Glutamatergic neuron (in vitro differentiated cells): ENCODE measurements around the gene ZFC3H1. TPM values are rescaled to one million over a fixed set of nuclear protein-coding genes. Genes with fewer than 3 reads are reported as not detected.

Experiments used
- DNase-seq: peaks from one replicate; pipeline ENCODE4 v3.0.0; 2022
- H3K27ac Mint-ChIP-seq: one replicate; pipeline ENCODE4 v1.8.0; 2020; ENCODE audit warnings: mild to moderate bottlenecking, mixed read lengths, inconsistent platforms; ENCODE audit not compliant: unreplicated experiment
- H3K27me3 Mint-ChIP-seq: one replicate; pipeline ENCODE4 v1.8.0; 2020; ENCODE audit warnings: mild to moderate bottlenecking, moderate library complexity, mixed read lengths, inconsistent platforms; ENCODE audit not compliant: unreplicated experiment
- H3K36me3 Mint-ChIP-seq: one replicate; pipeline ENCODE4 v1.8.0; 2020; ENCODE audit warnings: mild to moderate bottlenecking, mixed read lengths, inconsistent platforms; ENCODE audit not compliant: unreplicated experiment
- H3K4me1 Mint-ChIP-seq: one replicate; pipeline ENCODE4 v1.8.0; 2020; ENCODE audit warnings: mild to moderate bottlenecking, low read depth, mixed read lengths, inconsistent platforms; ENCODE audit not compliant: unreplicated experiment
- H3K4me3 Mint-ChIP-seq: one replicate; pipeline ENCODE4 v1.8.0; 2020; ENCODE audit warnings: mild to moderate bottlenecking, mixed read lengths, inconsistent platforms; ENCODE audit not compliant: unreplicated experiment
- H3K9me3 Mint-ChIP-seq: one replicate; pipeline ENCODE4 v1.8.0; 2020; ENCODE audit warnings: mild to moderate bottlenecking, moderate library complexity, mixed read lengths, inconsistent platforms; ENCODE audit not compliant: unreplicated experiment
- total RNA-seq: library from RNA; stranded (reverse); fragmentation: NEBNext Ultra II Directional; extraction: Animal tissue kit (Norgen Biotek cat#: 25700); gene quantifications from one replicate; pipeline ENCODE4 v1.2.1, GENCODE V29; 2021; ENCODE audit not compliant: unreplicated experiment
- TF ChIP-seq, protein P1 (sequence below): fragments of 200-600 bp; sonication (generic); IDR thresholded peaks from one replicate; pipeline ENCODE4 v1.5.0; 2021; ENCODE audit not compliant: partially characterized antibody, unreplicated experiment

The ZFC3H1 gene
- total RNA-seq, 1 donor from 2014 or later: 66.7 TPM

DNA sequence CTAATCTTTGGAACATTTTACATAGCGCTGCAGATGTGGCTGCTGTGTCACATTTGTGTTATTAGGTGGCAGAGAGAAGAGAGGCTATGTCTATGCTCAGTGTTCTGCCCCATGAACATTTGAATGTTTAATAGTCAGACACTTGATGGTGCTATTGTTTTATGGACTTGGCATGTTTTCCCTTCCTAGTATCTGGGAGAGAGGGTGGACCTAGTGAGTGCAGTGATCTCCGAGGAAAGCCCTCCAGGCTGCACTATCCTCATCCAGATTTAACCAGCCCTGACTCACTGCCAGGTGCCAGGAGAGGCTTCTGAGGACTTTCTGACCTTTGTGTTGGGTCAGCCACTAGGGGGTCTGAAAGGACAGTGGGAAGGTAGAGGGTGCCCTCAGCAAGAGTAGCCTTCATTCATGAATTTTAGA is 24.3 kb downstream of the ZFC3H1 start:
- no peak for DNase-seq
- H3K27ac Mint-ChIP-seq: peak overlapping the region; percentile 38
- no peaks in the 10 kb centered on the region for H3K9me3 Mint-ChIP-seq
- no peak overlapping the region for H3K4me3 Mint-ChIP-seq
- TF ChIP-seq, protein P1, sequence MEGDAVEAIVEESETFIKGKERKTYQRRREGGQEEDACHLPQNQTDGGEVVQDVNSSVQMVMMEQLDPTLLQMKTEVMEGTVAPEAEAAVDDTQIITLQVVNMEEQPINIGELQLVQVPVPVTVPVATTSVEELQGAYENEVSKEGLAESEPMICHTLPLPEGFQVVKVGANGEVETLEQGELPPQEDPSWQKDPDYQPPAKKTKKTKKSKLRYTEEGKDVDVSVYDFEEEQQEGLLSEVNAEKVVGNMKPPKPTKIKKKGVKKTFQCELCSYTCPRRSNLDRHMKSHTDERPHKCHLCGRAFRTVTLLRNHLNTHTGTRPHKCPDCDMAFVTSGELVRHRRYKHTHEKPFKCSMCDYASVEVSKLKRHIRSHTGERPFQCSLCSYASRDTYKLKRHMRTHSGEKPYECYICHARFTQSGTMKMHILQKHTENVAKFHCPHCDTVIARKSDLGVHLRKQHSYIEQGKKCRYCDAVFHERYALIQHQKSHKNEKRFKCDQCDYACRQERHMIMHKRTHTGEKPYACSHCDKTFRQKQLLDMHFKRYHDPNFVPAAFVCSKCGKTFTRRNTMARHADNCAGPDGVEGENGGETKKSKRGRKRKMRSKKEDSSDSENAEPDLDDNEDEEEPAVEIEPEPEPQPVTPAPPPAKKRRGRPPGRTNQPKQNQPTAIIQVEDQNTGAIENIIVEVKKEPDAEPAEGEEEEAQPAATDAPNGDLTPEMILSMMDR: peak; percentile 23
- no peaks in the 10 kb centered on the region for H3K36me3 Mint-ChIP-seq
- no peaks in the 10 kb centered on the region for H3K4me1 Mint-ChIP-seq
- H3K27me3 Mint-ChIP-seq: no peaks in the 10 kb centered on the region

DNA sequence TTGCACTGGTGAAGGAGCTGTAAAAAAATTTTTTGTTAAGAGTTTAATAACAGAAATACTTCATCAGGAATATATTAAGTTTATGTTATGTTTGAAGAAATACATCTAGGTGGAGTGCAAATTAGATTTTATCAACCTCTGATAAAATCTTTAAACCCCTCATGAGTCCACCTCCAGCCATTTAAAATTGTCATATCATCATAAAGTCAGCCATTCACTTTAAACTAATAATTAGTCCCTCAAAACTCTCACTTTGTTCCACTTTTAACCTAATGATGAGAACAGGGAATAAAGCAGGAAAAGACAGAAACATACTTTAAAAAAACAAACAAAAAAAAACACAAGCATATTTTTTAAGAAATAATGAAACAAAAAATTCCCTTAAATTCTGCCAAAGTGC is 25.1 kb downstream of the ZFC3H1 start:
- no peaks in the 10 kb centered on the region for H3K9me3 Mint-ChIP-seq
- DNase-seq: no peak
- no peak overlapping the region for H3K4me3 Mint-ChIP-seq
- TF ChIP-seq, protein P1: no peak
- H3K27ac Mint-ChIP-seq: no peak overlapping the region
- no peaks in the 10 kb centered on the region for H3K4me1 Mint-ChIP-seq
- no peaks in the 10 kb centered on the region for H3K27me3 Mint-ChIP-seq
- H3K36me3 Mint-ChIP-seq: no peaks in the 10 kb centered on the region

GRCh38 chr12:71636704-71637115 is 26.9 kb downstream of the ZFC3H1 start:
- no peaks in the 10 kb centered on the region for H3K9me3 Mint-ChIP-seq
- no peak for DNase-seq
- no peaks in the 10 kb centered on the region for H3K27me3 Mint-ChIP-seq
- H3K4me3 Mint-ChIP-seq: no peak overlapping the region
- H3K27ac Mint-ChIP-seq: peak overlapping the region; percentile 35
- TF ChIP-seq, protein P1: peak; percentile 75
- no peaks in the 10 kb centered on the region for H3K4me1 Mint-ChIP-seq
- H3K36me3 Mint-ChIP-seq: no peaks in the 10 kb centered on the region

DNA sequence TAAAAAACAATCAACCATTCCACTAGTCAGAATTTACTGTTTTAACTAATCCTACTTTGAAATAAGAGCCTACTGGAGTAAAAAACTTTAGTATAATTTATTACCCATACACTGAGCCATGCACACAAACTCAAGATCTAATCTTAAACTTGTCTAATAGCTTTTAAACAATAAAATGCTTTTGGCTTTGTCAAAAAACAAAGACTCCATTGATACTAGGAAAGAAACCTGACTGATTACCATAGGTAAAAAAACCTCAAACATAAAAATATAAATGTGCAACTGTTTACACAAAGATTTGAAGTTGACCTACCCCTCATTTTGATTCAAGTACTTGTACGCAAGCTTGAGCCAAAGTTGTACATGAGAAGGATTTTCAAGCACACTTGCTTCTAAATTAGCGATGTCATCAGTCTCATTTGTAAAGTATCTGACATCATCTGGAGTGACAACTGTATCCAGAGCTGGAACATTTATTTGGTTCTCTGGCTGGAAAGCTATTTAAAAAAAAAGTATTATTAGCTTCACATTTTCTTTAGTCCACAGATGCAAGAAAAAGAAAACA is 36.1 kb downstream of the ZFC3H1 start:
- no peaks in the 10 kb centered on the region for H3K36me3 Mint-ChIP-seq
- TF ChIP-seq, protein P1: no peak
- H3K4me3 Mint-ChIP-seq: no peak overlapping the region
- H3K27ac Mint-ChIP-seq: no peak overlapping the region
- DNase-seq: no peak
- H3K27me3 Mint-ChIP-seq: no peaks in the 10 kb centered on the region
- no peaks in the 10 kb centered on the region for H3K9me3 Mint-ChIP-seq
- no peaks in the 10 kb centered on the region for H3K4me1 Mint-ChIP-seq

- Mint-ChIP-seq H3K36me3 (no peaks in the 10 kb centered on the region), H3K4me3 (no peak overlapping the region), H3K27me3 (no peaks in the 10 kb centered on the region), H3K4me1 (no peaks in the 10 kb centered on the region), H3K27ac (no peak overlapping the region), H3K9me3 (no peaks in the 10 kb centered on the region)
- TF ChIP-seq, protein P1: no peak
- DNase-seq: no peak
Observed at GRCh38 chr12:71626768-71627167, 36.9 kb downstream of the ZFC3H1 start.
